CD14-positive monocyte (primary cell): Measurements from ENCODE around the gene SYPL2. TPM values are rescaled to one million over a fixed set of nuclear protein-coding genes. Genes with fewer than 3 reads are reported as not detected.
A peak's percentile ranks its signal among the peaks of the same experiment; 100 is the strongest.

ENCODE experiments used
- DNase-seq, 3 donors: peaks; one replicate each; pipeline ENCODE4 v3.0.0-alpha.2; 2011 to 2022
- H2AFZ ChIP-seq: 2 replicates; pipeline ENCODE4 v1.6.0; 2012; ENCODE audit warnings: mild to moderate bottlenecking, low read depth, low read length, inconsistent platforms; ENCODE audit not compliant: insufficient read depth, poor library complexity, severe bottlenecking
- H3K27ac ChIP-seq, 2 donors: 1 replicate in 1 of 2; 2 replicates in 1 of 2; pipeline ENCODE4 v1.5.1; 2012 to 2013; ENCODE audit warnings: low read length in 2 of 2, control low read depth in 1 of 2, inconsistent platforms in 1 of 2, low read depth in 1 of 2, mild to moderate bottlenecking in 1 of 2
- H3K27me3 ChIP-seq, 2 donors: one replicate each; pipeline versions ENCODE4 v1.6.0 to v1.6.1; 2011 to 2013; ENCODE audit warnings: low read length in 2 of 2; ENCODE audit not compliant: control insufficient read depth in 2 of 2, insufficient read depth in 2 of 2
- H3K36me3 ChIP-seq, 2 donors: replicated peaks in 1 of 2; 1 replicate in 1 of 2; 2 replicates in 1 of 2; pipeline versions ENCODE4 v1.5.1 to v1.6.1; 2012 to 2013; ENCODE audit warnings: low read length in 2 of 2, control low read depth in 1 of 2, inconsistent platforms in 1 of 2, mild to moderate bottlenecking in 1 of 2; ENCODE audit not compliant: insufficient read depth in 2 of 2, control insufficient read depth in 1 of 2
- H3K4me1 ChIP-seq, 2 donors: 1 replicate in 1 of 2; 2 replicates in 1 of 2; pipeline versions ENCODE4 v1.5.1 to v1.6.1; 2012 to 2013; ENCODE audit warnings: low read length in 2 of 2, control low read depth in 1 of 2, inconsistent platforms in 1 of 2, mild to moderate bottlenecking in 1 of 2, moderate library complexity in 1 of 2; ENCODE audit not compliant: insufficient read depth in 2 of 2, control insufficient read depth in 1 of 2
- H3K4me2 ChIP-seq: replicated peaks from 2 replicates; pipeline ENCODE3; 2012; ENCODE audit warnings: low read length, moderate library complexity, mild to moderate bottlenecking; ENCODE audit not compliant: poor library complexity, severe bottlenecking; ENCODE audit errors: extremely low read depth
- H3K4me3 ChIP-seq, 3 experiments: fragments of 200-600 bp in 1 of 3; sonication (generic) in 1 of 3; replicated peaks in 1 of 3; 1 replicate in 2 of 3; 2 replicates in 1 of 3; pipeline ENCODE4 v1.5.1; 2011 to 2013; ENCODE audit warnings: low read length in 3 of 3, mild to moderate bottlenecking in 3 of 3, control low read depth in 2 of 3, low read depth in 2 of 3, inconsistent platforms in 1 of 3, moderate library complexity in 1 of 3
- H3K79me2 ChIP-seq: 2 replicates; pipeline ENCODE4 v1.6.0; 2012; ENCODE audit warnings: mild to moderate bottlenecking, control low read depth, inconsistent platforms, low read length, moderate library complexity; ENCODE audit not compliant: insufficient read depth
- H3K9ac ChIP-seq: 2 replicates; pipeline ENCODE4 v1.6.0; 2017; ENCODE audit warnings: low read length, mild to moderate bottlenecking; ENCODE audit not compliant: insufficient read depth, poor library complexity, severe bottlenecking
- H3K9me3 ChIP-seq, 2 donors: replicated peaks in 1 of 2; 1 replicate in 1 of 2; 2 replicates in 1 of 2; pipeline versions ENCODE4 v1.5.1 to v1.6.1; 2012 to 2013; ENCODE audit warnings: low read length in 2 of 2, control low read depth in 1 of 2; ENCODE audit not compliant: control insufficient read depth in 1 of 2, insufficient read depth in 1 of 2
- H4K20me1 ChIP-seq: 2 replicates; pipeline ENCODE4 v1.6.0; 2012; ENCODE audit warnings: mild to moderate bottlenecking, low read length, control low read depth, moderate library complexity; ENCODE audit not compliant: insufficient read depth
- H3K27ac Mint-ChIP-seq, 7 donors: one replicate each; pipeline ENCODE4 v1.8.0; 2020; ENCODE audit warnings: mild to moderate bottlenecking in 7 of 7, mixed read lengths in 7 of 7, moderate library complexity in 6 of 7, inconsistent platforms in 2 of 7
- H3K27me3 Mint-ChIP-seq, 3 donors: one replicate each; pipeline ENCODE4 v1.8.0; 2021 to 2022; ENCODE audit warnings: low read depth in 3 of 3, mild to moderate bottlenecking in 3 of 3, mixed read lengths in 3 of 3, moderate library complexity in 3 of 3, inconsistent platforms in 1 of 3
- H3K36me3 Mint-ChIP-seq, 2 donors: one replicate each; pipeline ENCODE4 v1.8.0; 2020; ENCODE audit warnings: mixed read lengths in 2 of 2, inconsistent platforms in 1 of 2, mild to moderate bottlenecking in 1 of 2
- H3K4me1 Mint-ChIP-seq: one replicate; pipeline ENCODE4 v1.8.0; 2020; ENCODE audit warnings: mild to moderate bottlenecking, mixed read lengths
- H3K4me3 Mint-ChIP-seq, 2 donors: one replicate each; pipeline ENCODE4 v1.8.0; 2020; ENCODE audit warnings: mild to moderate bottlenecking in 2 of 2, mixed read lengths in 2 of 2, moderate library complexity in 1 of 2
- H3K9me3 Mint-ChIP-seq, 7 donors: one replicate each; pipeline ENCODE4 v1.8.0; 2020 to 2022; ENCODE audit warnings: mixed read lengths in 7 of 7, mild to moderate bottlenecking in 6 of 7, moderate library complexity in 6 of 7, inconsistent platforms in 2 of 7
- CTCF ChIP-seq: fragments of 200-600 bp; IDR thresholded peaks from one replicate; pipeline ENCODE4 v1.8.0; 2022; ENCODE audit warnings: antibody characterized with exemption, mild to moderate bottlenecking
- WGBS: methylation state at CpG from one replicate; pipeline ENCODE4 v1.1.5; 2013; ENCODE audit warnings: missing lambda C conversion rate; ENCODE audit not compliant: insufficient coverage; 5-methylcytosine and 5-hydroxymethylcytosine counted together
- intact Hi-C, 2 donors: fragments of 100-400 bp; cut with micrococcal nuclease; formaldehyde crosslinking; loops; one replicate each; pipeline versions ENCODE4 v1.15.0 to v1.15.1; 2023
- polyA plus RNA-seq, 3 donors: library from polyadenylated mRNA; depleted of rRNA in 1 of 3; unstranded in 2 of 3; stranded (reverse) in 1 of 3; fragments of 300-500 nt in 2 of 3; fragments of >200 nt in 1 of 3; fragmentation: Illumina TruSeq in 2 of 3; gene quantifications; 1 replicate in 2 of 3; 2 replicates in 1 of 3; pipeline ENCODE4 v1.2.3, GENCODE V29; 2012 to 2021

Gene SYPL2
- polyA plus RNA-seq, 3 donors = 0.03 to 0.12 TPM; not detected in 1

GRCh38 chr1:109490029-109490933 lies 23.9 kb downstream of the SYPL2 start:
- Histone ChIP-seq H3K36me3 (peaks cover 0 to 4% of the 10 kb centered on the region in 2 donors), H3K9ac (no peak overlapping the region)
- H3K36me3 Mint-ChIP-seq = peaks cover 16 to 20% of the 10 kb centered on the region in 2 donors

More at GRCh38 chr1:109490029-109490933, 23.9 kb downstream of the SYPL2 start:
- Histone ChIP-seq H3K4me2 (no peak overlapping the region), H3K27me3 (no peaks in the 10 kb centered on the region), H3K27ac (no peak overlapping the region), H2AFZ (no peak overlapping the region), H4K20me1 (peaks cover 8% of the 10 kb centered on the region), H3K4me3 (no peak overlapping the region), H3K79me2 (peaks cover 14% of the 10 kb centered on the region), H3K9me3 (no peaks in the 10 kb centered on the region), H3K4me1 (peaks cover 12 to 17% of the 10 kb centered on the region in 2 donors)
- 93% methylated on average over 6 of the region's 11 CpGs for WGBS
- Mint-ChIP-seq H3K27ac (peak overlapping the region in 1 of 7 donors; percentile 46), H3K9me3 (no peaks in the 10 kb centered on the region), H3K4me3 (no peak overlapping the region), H3K27me3 (peaks cover 0 to 5% (median 0%) of the 10 kb centered on the region in 3 donors), H3K4me1 (peaks cover 21% of the 10 kb centered on the region)
- TF ChIP-seq CTCF = peak; percentile 79
- peak; percentile 50 to 64 (median 61) for DNase-seq
- intact Hi-C loops = loop anchor here in 1 of 2 donors (2.0 kb wide), 1 partner anchor 43 kb away; no protein-coding TSS in a partner anchor
